Cardiac fibroblast (primary cell): ENCODE results near the gene IDI2.

Experiments
- DNase-seq, 2 donors: peaks; one replicate each; pipeline versions ENCODE4 v3.0.0 to v3.0.0-alpha.2; 2010; ENCODE audit warnings: low read depth in 2 of 2
- H3K4me3 ChIP-seq, 2 donors: replicated peaks in 1 of 2; 1 replicate in 1 of 2; 2 replicates in 1 of 2; pipeline ENCODE4 v1.5.1; 2011; ENCODE audit warnings: low read depth in 2 of 2, low read length in 2 of 2, mild to moderate bottlenecking in 2 of 2, moderate library complexity in 1 of 2
- TF ChIP-seq, protein P1 (sequence below): IDR thresholded peaks from one replicate; pipeline ENCODE4 v1.5.1; 2011; ENCODE audit warnings: low read depth, mild to moderate bottlenecking, low read length, inconsistent platforms

Gene IDI2

DNA sequence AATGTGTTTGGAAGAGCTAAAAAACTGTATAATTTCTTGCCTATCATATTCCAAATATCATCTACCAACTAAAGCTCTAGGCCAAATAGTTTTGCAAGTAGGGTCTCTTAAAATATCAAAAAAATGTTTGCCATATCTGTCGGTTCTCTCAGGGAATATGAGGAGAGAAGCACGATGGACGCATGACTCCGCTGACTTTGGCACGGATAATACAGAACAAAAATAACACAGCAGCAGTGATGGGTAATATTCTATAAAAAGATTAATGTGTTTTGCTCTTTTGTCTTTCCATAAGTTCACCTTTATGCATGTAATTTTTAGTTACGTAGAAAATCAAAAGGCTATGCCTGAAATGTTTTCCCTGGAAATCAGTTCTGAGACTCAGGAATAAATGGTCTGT, 919 bp upstream of the IDI2 start:
- no peak overlapping the region for H3K4me3 ChIP-seq
- TF ChIP-seq, protein P1, sequence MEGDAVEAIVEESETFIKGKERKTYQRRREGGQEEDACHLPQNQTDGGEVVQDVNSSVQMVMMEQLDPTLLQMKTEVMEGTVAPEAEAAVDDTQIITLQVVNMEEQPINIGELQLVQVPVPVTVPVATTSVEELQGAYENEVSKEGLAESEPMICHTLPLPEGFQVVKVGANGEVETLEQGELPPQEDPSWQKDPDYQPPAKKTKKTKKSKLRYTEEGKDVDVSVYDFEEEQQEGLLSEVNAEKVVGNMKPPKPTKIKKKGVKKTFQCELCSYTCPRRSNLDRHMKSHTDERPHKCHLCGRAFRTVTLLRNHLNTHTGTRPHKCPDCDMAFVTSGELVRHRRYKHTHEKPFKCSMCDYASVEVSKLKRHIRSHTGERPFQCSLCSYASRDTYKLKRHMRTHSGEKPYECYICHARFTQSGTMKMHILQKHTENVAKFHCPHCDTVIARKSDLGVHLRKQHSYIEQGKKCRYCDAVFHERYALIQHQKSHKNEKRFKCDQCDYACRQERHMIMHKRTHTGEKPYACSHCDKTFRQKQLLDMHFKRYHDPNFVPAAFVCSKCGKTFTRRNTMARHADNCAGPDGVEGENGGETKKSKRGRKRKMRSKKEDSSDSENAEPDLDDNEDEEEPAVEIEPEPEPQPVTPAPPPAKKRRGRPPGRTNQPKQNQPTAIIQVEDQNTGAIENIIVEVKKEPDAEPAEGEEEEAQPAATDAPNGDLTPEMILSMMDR = no peak
- no peak for DNase-seq

DNA sequence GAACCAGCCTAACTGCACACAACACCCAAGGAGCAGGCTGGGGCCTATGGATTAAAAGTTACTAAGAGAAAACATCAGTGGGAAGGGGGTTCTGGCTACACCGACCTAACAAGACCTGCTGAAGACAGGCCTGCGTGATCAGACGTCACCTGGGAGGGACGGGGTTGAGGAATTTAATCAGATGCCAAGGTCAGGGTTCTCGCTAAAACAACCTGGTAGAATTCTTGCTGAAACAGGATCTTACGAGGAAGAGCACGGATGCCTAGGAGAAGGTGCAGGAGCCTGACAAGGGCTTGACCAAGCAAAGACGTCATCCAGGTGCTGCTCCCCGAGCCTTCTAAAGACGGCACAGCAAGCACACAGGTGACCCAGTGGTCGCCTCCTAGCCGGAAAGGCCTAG, 1.6 kb downstream of the IDI2 start:
- no peak for DNase-seq
- TF ChIP-seq, protein P1 = no peak
- no peak overlapping the region for H3K4me3 ChIP-seq

DNA sequence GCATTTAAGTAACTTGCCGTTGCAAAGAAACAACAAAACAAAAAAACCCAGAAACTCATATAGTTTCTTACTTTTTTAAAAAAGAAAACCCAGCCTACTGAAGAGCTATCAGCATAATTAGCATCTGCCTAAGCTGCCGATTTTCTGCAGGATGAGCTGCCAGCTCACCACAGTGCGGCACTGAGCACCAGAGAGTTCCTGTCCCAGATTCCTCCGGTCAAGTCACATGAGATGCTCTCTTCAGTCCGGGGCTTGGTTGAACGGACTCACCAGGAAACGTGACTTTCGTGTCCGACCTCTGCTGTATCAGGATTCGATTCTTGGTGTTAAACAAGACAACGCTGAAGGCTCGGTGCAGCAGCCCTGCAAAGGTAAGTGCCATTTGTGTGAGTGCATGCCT, 3.2 kb downstream of the IDI2 start:
- TF ChIP-seq, protein P1 = no peak
- H3K4me3 ChIP-seq = no peak overlapping the region
- no peak for DNase-seq

DNA sequence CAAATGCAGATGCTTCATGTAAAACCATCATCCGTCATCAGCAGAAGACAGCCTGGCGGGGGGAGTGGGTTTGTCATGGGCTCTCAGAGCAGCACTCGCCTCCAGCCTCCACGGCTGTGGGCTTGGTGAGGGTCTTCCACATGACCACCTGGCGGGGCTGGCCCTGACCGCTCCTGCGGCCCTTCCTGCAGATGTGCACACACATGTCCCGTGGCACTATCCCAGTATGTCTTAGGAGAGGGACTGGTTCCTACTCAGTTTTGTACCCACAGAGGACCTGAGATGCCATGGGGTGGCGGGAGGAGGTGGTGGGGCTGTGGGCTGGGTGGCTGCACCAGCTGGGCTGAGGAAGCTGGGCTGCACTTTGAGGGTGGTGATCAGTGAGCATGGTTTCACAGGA, 4.7 kb downstream of the IDI2 start:
- no peak for DNase-seq
- no peak overlapping the region for H3K4me3 ChIP-seq
- TF ChIP-seq, protein P1 = no peak

DNA sequence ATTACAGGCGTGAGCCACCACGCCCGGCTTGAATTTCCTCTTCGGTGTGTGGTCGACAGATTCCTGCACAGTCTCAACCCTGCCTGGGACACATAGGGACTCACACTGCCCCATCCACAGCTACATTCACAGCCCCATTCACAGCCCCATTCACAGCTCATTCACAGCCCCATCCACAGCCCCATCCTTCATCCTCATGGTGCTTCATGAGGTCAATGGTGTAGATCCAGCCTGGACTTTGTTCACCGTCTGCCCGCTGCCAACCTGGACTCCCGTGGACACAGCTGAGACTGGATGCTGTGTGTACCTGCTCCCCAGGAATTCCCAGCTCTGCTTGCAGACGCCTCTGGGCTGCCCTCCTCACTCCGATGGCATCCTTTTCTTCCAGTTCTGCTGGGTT, 5.2 kb downstream of the IDI2 start:
- H3K4me3 ChIP-seq = no peak overlapping the region
- TF ChIP-seq, protein P1 = no peak
- DNase-seq = no peak

DNA sequence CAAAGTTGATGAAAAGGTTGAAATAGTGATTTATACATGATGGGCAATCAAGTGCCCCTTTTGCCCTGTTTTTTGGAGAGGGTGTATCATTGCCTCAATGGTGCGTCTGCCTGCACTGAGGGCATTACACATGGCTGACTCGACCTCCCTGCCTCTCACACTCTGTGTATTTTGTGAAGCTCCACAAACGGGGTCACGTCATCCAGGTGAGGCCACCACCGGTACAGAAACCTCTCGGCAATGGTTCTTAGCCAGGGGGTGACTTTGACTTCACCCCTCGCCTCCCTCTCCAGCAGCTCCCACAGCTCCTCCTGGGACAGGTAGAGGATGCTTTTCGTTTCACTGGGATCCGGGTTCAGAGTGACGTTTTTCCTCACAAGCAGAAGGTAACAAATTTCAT, 6.3 kb downstream of the IDI2 start:
- TF ChIP-seq, protein P1 = no peak
- H3K4me3 ChIP-seq = no peak overlapping the region
- DNase-seq = no peak

DNA sequence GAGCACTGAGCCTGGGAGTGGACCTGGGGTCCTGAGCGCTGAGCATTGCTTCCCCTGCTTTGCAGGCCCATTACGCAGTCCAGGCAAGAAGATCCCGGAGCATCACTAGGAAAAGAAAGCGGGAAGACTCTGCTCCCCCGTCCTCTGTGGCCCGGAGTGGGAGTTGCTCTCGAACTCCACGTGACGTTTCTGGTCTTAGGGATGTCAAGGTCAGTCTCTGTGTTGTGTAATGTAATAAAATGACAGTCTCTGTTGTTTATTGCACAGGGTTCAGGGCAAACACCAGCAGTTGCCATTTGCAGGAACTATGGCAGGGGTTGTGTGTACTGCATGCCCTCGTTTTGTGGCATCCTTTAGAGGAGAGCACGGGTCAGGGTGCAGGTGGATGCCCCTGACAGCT, 10.0 kb downstream of the IDI2 start:
- no peak for DNase-seq
- no peak overlapping the region for H3K4me3 ChIP-seq

More for the DNA sequence above, 10.0 kb downstream of the IDI2 start:
- TF ChIP-seq, protein P1 = no peak
